Natural killer cell (primary cell): Measurements from ENCODE around the gene TENM4. TPM values are rescaled to one million over a fixed set of nuclear protein-coding genes. Genes with fewer than 3 reads are reported as not detected.

ENCODE experiments used
- ATAC-seq, 3 donors: fragments of 150-1000 bp in 2 of 3; fragments of 200-7000 bp in 1 of 3; cut with Tn5 transposase; 1 replicate in 1 of 3; 2 replicates in 2 of 3; pipeline ENCODE4 v1.10.0; 2021; ENCODE audit warnings: mild to moderate bottlenecking in 2 of 3, moderate library complexity in 2 of 3
- DNase-seq, 2 donors: peaks; one replicate each; pipeline versions ENCODE4 v3.0.0 to v3.0.0-alpha.2; 2013 to 2021; ENCODE audit warnings: mixed read lengths in 1 of 2
- H3K27ac ChIP-seq: one replicate; pipeline ENCODE4 v1.5.1; 2013; ENCODE audit warnings: mild to moderate bottlenecking, low read length
- H3K27me3 ChIP-seq: one replicate; pipeline ENCODE4 v1.6.1; 2013; ENCODE audit warnings: low read length; ENCODE audit not compliant: control insufficient read depth, insufficient read depth
- H3K36me3 ChIP-seq: one replicate; pipeline ENCODE4 v1.6.1; 2013; ENCODE audit warnings: low read length; ENCODE audit not compliant: control insufficient read depth, insufficient read depth
- H3K4me1 ChIP-seq: one replicate; pipeline ENCODE4 v1.6.1; 2013; ENCODE audit warnings: low read length; ENCODE audit not compliant: control insufficient read depth, insufficient read depth
- H3K4me3 ChIP-seq: one replicate; pipeline ENCODE4 v1.5.1; 2013; ENCODE audit warnings: low read length
- H3K9me3 ChIP-seq: one replicate; pipeline ENCODE4 v1.6.1; 2013; ENCODE audit warnings: low read length; ENCODE audit not compliant: control insufficient read depth, insufficient read depth
- H3K27ac Mint-ChIP-seq, 2 donors: one replicate each; pipeline ENCODE4 v1.8.0; 2022; ENCODE audit warnings: mild to moderate bottlenecking in 2 of 2, mixed read lengths in 2 of 2, moderate library complexity in 1 of 2
- H3K27me3 Mint-ChIP-seq, 2 donors: one replicate each; pipeline ENCODE4 v1.8.0; 2022; ENCODE audit warnings: low read depth in 2 of 2, mixed read lengths in 2 of 2
- H3K36me3 Mint-ChIP-seq: one replicate; pipeline ENCODE4 v1.8.0; 2022; ENCODE audit warnings: mixed read lengths
- H3K4me1 Mint-ChIP-seq, 2 donors: one replicate each; pipeline ENCODE4 v1.8.0; 2022; ENCODE audit warnings: mixed read lengths in 2 of 2
- H3K4me3 Mint-ChIP-seq: one replicate; pipeline ENCODE4 v1.8.0; 2022; ENCODE audit warnings: mild to moderate bottlenecking, moderate library complexity, mixed read lengths
- H3K9me3 Mint-ChIP-seq, 2 donors: one replicate each; pipeline ENCODE4 v1.8.0; 2022; ENCODE audit warnings: mixed read lengths in 2 of 2
- CTCF ChIP-seq: fragments of 200-600 bp; IDR thresholded peaks from one replicate; pipeline ENCODE4 v1.8.0; 2022; ENCODE audit warnings: antibody characterized with exemption
- WGBS: methylation state at CpG from one replicate; pipeline ENCODE4 v1.1.7; 2013; ENCODE audit warnings: missing lambda C conversion rate; ENCODE audit not compliant: insufficient coverage; 5-methylcytosine and 5-hydroxymethylcytosine counted together
- intact Hi-C: fragments of 100-400 bp; cut with micrococcal nuclease; formaldehyde crosslinking; loops from one replicate; pipeline ENCODE4 v1.14.2; 2022
- total RNA-seq, 4 donors: library from RNA; stranded (reverse); fragments of 120-200 nt in 1 of 4; gene quantifications; one replicate each; pipeline versions ENCODE4 v1.2.3 to v1.2.4, GENCODE V29; 2013 to 2022

TENM4 gene
- total RNA-seq, 3 donors from 2014 or later (not counting 1 experiment from before 2014, with no cell fraction given): 0.63 to 0.75 TPM; not detected in 1

- H3K27me3 Mint-ChIP-seq: peaks cover 10 to 25% of the 10 kb centered on the region in 2 donors
- no peaks in the 10 kb centered on the region for H3K4me1 Mint-ChIP-seq
- Histone ChIP-seq H3K27ac (no peak overlapping the region), H3K36me3 (no peaks in the 10 kb centered on the region), H3K27me3 (no peaks in the 10 kb centered on the region), H3K9me3 (no peaks in the 10 kb centered on the region), H3K4me1 (no peaks in the 10 kb centered on the region), H3K4me3 (no peak overlapping the region)
- H3K4me3 Mint-ChIP-seq: no peak overlapping the region
- no peak for TF ChIP-seq CTCF
- ATAC-seq: no peak
- intact Hi-C loops: no loop called here
- peaks cover 7% of the 10 kb centered on the region for H3K36me3 Mint-ChIP-seq
- no peak for DNase-seq
- WGBS: 37% methylated on average over 4 of the region's 5 CpGs
- no peak overlapping the region for H3K27ac Mint-ChIP-seq
- H3K9me3 Mint-ChIP-seq: peaks cover 6% of the 10 kb centered on the region in 2 donors
Measured at GRCh38 chr11:79447038-79447786, 6.4 kb upstream of the TENM4 start.

DNA sequence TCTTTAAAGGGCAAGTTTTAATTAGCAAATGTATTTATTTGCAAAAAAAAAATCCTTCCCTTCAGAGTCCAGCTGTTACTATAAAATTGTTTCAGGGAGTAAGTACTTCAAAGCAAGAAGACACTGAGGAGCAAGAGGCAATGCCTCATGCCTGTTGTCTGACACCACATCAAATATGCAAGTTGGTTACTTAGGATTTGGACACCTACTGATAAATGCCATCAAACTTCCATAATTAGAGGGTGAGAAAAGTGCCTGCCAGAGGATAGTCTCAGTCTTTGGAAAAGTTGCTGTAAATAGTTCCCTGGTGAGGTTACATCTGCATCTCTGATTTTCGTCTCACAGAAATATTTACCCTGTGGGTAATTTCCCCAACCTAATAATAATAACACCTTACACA lies 4.1 kb upstream of the TENM4 start:
- peaks cover 15% of the 10 kb centered on the region for H3K36me3 Mint-ChIP-seq
- DNase-seq (no peak), ATAC-seq (no peak)
- Histone ChIP-seq H3K4me1 (no peaks in the 10 kb centered on the region), H3K9me3 (no peaks in the 10 kb centered on the region), H3K27ac (no peak overlapping the region), H3K4me3 (no peak overlapping the region), H3K36me3 (no peaks in the 10 kb centered on the region), H3K27me3 (peaks cover 4% of the 10 kb centered on the region)
- no peak for TF ChIP-seq CTCF
- no peak overlapping the region for H3K27ac Mint-ChIP-seq
- no peak overlapping the region for H3K4me3 Mint-ChIP-seq
- H3K4me1 Mint-ChIP-seq: peaks cover 0 to 7% of the 10 kb centered on the region in 2 donors
- H3K27me3 Mint-ChIP-seq: peaks cover 25 to 33% of the 10 kb centered on the region in 2 donors
- H3K9me3 Mint-ChIP-seq: peaks cover 9 to 11% of the 10 kb centered on the region in 2 donors
- 75% methylated on average over 1 of the region's 1 CpG for WGBS
- intact Hi-C loops: no loop called here

- H3K9me3 ChIP-seq: peaks cover 9% of the 10 kb centered on the region
- ATAC-seq (no peak), DNase-seq (no peak)
- H3K27ac Mint-ChIP-seq: peak overlapping the region in 1 of 2 donors; percentile 25
- intact Hi-C loops: no loop called here
- peaks cover 38 to 40% of the 10 kb centered on the region in 2 donors for H3K27me3 Mint-ChIP-seq
- no peaks in the 10 kb centered on the region for H3K36me3 ChIP-seq
- H3K27me3 ChIP-seq: peaks cover 24% of the 10 kb centered on the region
- H3K36me3 Mint-ChIP-seq: peaks cover 15% of the 10 kb centered on the region
- H3K4me1 Mint-ChIP-seq: peaks cover 0 to 7% of the 10 kb centered on the region in 2 donors
- peak overlapping the region; percentile 11 for H3K27ac ChIP-seq
- 3% methylated on average over 10 of the region's 10 CpGs for WGBS
- peaks cover 6 to 9% of the 10 kb centered on the region in 2 donors for H3K9me3 Mint-ChIP-seq
- H3K4me3 ChIP-seq: no peak overlapping the region
- H3K4me1 ChIP-seq: peaks cover 12% of the 10 kb centered on the region
- H3K4me3 Mint-ChIP-seq: no peak overlapping the region
- TF ChIP-seq CTCF: no peak
Measured at GRCh38 chr11:79441461-79441875, 638 bp upstream of the TENM4 start.
